ENCODE results near the gene HEMK1. TPM values are rescaled to one million over a fixed set of nuclear protein-coding genes. Genes with fewer than 3 reads are reported as not detected.

Gene HEMK1
- total RNA-seq, 2 donors from 2014 or later, result 10.9 to 12.6 TPM

DNA sequence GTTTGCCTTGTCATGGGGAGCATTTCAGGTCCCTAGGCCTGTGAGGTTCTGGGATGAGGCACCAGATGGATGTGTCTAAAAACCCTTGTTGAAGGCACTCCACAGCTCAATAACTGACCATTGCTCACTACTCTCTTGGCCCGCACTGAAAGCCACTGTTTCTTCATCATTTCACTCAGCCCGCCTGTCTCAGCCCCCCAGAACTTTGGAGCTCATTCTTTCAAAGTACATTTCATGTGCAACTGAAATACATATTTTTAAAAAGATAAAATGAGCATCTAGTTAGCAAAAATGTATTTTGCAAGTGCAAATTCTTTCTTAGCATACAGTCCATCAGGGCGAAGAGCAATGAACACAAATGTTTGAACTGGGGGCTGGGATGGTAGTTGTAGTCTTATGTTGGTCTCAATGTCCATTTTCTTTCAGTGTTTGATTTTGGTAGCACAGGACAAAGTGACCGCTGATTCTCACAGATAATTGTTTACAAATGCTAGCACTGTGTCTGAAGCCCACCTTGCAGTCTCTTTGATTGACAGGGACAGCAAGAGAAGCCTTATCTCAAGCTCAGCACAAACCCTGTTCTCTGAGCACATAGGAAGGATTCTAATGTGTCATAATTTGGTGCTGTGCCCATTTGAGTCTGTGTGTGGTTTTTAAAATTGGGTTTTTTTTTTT is 19.6 kb downstream of the HEMK1 start:
- DNase-seq (ENCODE audit: low spot score), result no peak
- intact Hi-C loops (cut with DNase I), result no loop called here

GRCh38 chr3:50591196-50591741 is 21.9 kb downstream of the HEMK1 start:
- intact Hi-C loops (cut with DNase I), result no loop called here
- no peak for DNase-seq (ENCODE audit: low spot score)

GRCh38 chr3:50592568-50592967 is 23.2 kb downstream of the HEMK1 start:
- intact Hi-C loops (cut with DNase I), result no loop called here
- no peak for DNase-seq (ENCODE audit: low spot score)

- DNase-seq (ENCODE audit: low spot score), result no peak
- intact Hi-C loops (cut with DNase I), result no loop called here
These were observed 25.0 kb downstream of the HEMK1 start for GRCh38 chr3:50594253-50594785.

DNA sequence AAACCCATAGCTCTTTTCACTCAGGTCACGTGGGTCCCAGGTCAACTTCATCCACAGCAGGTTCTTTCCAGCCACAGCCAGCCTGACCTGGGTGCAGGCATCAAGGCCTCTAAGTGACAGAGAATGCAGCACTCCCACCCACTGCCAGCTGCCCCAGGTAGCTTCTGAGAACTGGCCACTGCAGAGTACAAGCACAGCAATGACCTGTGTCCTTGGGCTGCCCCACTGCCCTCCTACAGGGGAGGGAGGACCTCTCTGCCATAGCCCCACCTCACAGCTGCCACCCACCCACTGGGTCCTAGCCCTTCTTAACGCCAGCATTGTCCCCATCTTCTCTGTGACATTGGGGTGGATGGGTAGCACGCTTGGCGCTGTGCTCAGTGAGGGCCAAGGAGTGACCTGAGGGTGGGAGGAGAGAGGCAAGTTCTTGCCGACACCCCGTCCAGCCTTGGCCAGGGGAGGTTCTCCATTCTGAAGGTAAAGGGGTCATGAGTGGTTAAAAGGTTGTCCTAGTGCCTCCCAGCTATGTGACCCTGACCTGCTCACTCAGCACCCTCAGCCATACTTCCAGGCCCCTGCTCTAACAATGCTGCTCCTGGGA is 29.9 kb downstream of the HEMK1 start:
- intact Hi-C loops (cut with DNase I), result no loop called here
- no peak for DNase-seq (ENCODE audit: low spot score)

- DNase-seq (ENCODE audit: low spot score), result no peak
- intact Hi-C loops (cut with DNase I), result no loop called here
These were observed 30.4 kb downstream of the HEMK1 start for GRCh38 chr3:50599716-50600118.

- intact Hi-C loops (cut with DNase I), result no loop called here
- DNase-seq (ENCODE audit: low spot score), result no peak
These were observed 30.9 kb downstream of the HEMK1 start for GRCh38 chr3:50600141-50600753.

GRCh38 chr3:50600841-50601591 is 31.7 kb downstream of the HEMK1 start:
- peak; percentile 98 for DNase-seq (ENCODE audit: low spot score)
- intact Hi-C loops (cut with DNase I), result no loop called here

DNA sequence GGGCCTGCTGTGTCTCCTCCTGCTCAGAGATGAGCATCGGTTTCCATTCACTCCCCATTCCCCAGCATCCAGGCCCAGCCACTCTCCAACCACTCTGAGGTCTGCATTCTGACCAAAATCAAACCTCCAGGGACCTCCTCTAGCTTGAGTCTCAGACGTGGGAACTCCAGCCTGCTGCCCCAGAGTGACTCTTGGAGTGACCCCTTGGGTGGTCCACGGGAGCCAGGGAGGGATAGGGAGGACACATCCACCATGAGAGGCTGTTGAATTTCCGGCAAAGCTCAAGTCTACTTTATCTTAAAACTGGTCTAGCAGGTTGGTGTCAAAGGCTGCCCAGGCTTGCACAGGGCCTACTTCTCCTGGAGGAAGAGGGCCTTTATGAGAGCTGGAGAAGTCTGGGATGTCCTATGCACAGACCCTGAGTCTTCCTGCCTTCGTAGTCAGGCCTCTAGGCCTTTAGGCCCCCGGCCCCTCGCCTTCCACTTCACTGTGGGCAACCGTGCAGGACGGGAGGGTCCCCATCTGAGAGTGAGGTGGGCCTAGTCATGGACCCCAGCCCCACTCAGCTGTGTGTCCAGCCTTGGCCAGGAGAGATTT is 33.4 kb downstream of the HEMK1 start:
- intact Hi-C loops (cut with DNase I), result no loop called here
- DNase-seq (ENCODE audit: low spot score), result no peak

GRCh38 chr3:50603261-50604109 is 34.2 kb downstream of the HEMK1 start:
- no peak for DNase-seq (ENCODE audit: low spot score)
- intact Hi-C loops (cut with DNase I), result no loop called here

- DNase-seq (ENCODE audit: low spot score), result no peak
- intact Hi-C loops (cut with DNase I), result no loop called here
These were observed 34.8 kb downstream of the HEMK1 start for GRCh38 chr3:50604110-50604621.

- no peak for DNase-seq (ENCODE audit: low spot score)
- intact Hi-C loops (cut with DNase I), result no loop called here
These were observed 35.6 kb downstream of the HEMK1 start for GRCh38 chr3:50604628-50605588.

- DNase-seq (ENCODE audit: low spot score), result no peak
- intact Hi-C loops (cut with DNase I), result no loop called here
These were observed 36.6 kb downstream of the HEMK1 start for GRCh38 chr3:50605901-50606326.

DNA sequence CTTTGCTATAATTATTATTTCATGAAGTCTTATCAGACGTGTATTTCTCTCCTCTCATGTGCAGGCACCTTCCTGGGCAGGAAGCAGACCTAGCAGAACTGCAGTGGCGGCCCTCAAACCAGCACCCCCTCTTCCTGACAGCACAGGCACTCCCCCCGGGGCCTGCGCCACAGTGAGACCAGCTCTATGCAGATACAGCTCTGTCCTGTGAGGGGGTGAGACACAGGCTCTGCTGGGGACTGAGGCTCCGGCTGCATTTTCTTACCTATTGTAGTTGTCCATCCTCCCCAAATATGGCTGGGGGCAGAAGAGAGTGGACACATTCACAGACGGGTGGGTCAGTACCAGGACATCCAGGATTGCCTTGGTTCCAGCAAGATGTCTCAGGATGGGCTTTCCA is 37.3 kb downstream of the HEMK1 start:
- intact Hi-C loops (cut with DNase I), result no loop called here

GRCh38 chr3:50607271-50608091 is 38.2 kb downstream of the HEMK1 start:
- intact Hi-C loops (cut with DNase I), result loop anchor here in 1 of 2 donors (2.0 kb wide), 1 partner anchor 39 kb away; the partner anchor contains the start of gene HEMK1

More for the DNA sequence above, 37.3 kb downstream of the HEMK1 start:
- no peak for DNase-seq (ENCODE audit: low spot score)

DNA sequence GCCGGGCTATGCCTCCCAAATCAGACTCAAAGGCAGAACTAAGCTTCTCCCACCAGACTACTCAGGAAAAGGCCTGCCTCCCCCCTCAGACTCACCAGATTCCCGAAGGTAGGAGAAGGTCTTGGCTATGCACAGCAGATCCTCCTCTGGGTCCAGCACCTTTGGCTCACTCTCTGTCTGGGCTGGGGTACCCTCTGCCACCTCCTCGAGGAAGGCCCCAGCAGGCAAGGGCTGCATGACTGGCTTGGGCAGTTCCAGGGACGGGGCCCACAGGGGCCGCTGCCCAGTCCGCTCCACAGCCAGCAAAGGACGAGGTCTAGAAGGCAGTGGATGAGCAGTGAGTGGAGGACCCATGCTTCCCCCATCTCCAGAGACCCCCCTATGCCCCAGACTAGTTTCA is 39.0 kb downstream of the HEMK1 start:
- DNase-seq (ENCODE audit: low spot score), result no peak
- intact Hi-C loops (cut with DNase I), result loop anchor here in 1 of 2 donors (2.0 kb wide), 1 partner anchor 39 kb away; the partner anchor contains the start of gene HEMK1

More at GRCh38 chr3:50607271-50608091, 38.2 kb downstream of the HEMK1 start:
- no peak for DNase-seq (ENCODE audit: low spot score)

All from posterior vena cava (tissue), 2 donors.